ENCODE results near the gene CCDC47.
A peak's percentile ranks its signal among the peaks of the same experiment; 100 is the strongest.
"Not testable (repeated sequence)": the region's sequence is repeated elsewhere in the genome, so short reads cannot be mapped to it uniquely, and the experiment has no call there.

CCDC47 gene, protein sequence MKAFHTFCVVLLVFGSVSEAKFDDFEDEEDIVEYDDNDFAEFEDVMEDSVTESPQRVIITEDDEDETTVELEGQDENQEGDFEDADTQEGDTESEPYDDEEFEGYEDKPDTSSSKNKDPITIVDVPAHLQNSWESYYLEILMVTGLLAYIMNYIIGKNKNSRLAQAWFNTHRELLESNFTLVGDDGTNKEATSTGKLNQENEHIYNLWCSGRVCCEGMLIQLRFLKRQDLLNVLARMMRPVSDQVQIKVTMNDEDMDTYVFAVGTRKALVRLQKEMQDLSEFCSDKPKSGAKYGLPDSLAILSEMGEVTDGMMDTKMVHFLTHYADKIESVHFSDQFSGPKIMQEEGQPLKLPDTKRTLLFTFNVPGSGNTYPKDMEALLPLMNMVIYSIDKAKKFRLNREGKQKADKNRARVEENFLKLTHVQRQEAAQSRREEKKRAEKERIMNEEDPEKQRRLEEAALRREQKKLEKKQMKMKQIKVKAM

DNA sequence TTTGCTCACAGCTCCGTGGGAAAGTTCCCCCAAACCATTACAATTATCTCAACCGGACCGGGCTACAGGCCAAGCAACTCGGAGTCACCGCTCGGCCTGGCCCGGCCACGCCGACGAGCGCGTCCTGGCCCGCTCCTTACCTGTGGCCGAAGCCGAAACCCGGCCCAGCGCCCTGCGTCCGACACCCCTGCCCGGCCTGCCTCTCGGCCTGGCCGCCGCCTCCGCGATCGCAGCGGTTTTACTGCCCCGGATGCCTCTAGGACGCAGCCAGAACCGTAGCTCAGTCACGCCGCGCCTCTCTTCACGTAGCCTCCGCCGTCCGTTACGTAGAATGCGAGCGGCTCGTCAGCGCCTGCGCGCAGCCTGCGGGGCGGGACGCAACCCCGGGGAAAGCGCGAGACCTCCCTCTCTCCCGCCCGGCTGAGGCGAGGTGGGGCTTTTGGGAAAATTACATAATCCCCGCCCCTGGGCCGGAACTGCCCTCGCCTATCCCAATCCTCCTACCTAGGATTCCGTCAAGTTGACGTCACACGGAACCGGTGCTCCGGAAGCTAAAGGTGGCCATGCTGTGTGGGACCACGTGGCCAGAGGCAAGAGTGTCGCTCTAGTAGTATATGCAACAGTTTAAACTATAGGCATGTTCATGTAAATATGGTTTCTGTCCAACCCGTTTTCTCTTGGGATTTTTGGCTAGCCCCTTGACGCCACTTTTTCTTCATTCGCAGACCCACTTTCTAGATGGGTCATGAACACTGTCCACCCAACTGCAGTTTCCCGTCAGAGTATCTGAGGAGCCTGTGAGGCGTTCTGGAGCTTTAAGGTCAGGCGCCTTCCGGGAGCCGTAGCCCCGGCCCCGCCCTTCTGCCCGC lies at the start of gene CCDC47:
TSS of gene CCDC47 (minus strand) at position 326 of the 869 bp plus-strand sequence. CDS start 7,422 bp downstream, outside the sequence.
- peak; percentile 98 to 99 for DNase-seq

DNA sequence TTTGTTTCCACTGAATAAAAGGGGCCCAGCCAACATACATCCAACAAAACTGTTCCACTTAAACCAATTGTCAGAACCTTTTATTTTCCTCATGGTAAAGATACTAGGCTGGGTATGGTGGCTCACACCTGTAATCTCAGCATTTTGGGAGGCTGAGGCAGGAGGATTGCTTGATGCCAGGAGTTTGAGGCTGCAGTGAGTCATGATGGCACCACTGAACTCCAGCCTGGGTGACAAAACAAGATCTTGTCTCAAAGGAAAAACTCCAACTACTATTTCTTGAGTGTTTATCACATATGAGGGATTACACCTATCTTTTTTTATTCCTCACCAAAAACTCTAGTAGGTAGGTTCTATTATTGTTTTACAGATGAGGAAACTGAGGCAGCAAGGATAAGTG lies 49.1 kb upstream of the CCDC47 start:
- DNase-seq: no peak

DNA sequence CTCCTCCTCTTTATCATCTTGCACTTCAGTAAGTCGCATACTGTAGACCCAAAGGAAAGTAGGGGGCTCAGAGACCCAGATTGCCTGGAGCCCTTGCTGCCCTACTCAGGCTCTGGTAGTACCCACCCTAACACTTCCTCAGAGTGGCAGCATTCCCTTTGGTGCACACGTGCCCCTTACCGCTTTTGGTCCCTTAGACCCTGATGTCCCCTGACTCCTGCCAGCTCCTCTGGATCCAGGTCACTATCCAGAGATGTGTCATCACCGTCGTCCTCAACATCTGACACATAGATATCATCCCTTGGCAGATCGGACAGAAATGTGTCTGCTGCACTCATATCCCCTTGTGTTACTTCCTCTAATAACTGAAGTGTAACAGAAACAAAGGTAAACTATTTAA lies 48.4 kb upstream of the CCDC47 start:
- DNase-seq: no peak

DNA sequence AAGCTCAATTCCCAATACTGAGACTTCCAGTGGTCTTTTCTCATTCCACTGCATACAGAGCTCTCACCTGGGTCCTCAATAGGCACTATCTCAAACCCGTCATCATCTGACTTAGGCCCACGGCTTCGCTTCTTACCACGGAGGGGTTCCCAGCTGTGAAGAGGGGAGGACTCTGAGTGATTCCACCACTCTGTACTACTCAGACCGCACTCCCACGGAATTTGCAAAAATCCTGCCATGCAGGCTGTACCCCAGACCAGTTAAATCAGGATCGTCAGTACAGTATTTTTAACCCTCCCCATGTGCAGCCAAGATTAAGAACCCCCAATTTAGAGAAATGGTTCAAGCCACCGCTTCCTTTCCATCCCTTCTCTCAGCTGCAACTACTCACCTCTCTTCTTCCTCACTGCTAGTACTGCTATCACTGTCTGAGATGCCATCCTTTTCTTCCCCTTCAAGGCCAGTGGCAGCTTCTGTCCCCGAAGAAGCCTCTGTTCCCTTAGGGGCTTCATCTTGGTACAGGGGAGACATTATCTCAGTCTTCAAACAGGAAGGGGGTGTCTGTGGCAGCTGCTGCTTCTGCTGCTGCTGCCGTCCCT lies 47.7 kb upstream of the CCDC47 start:
- no peak for DNase-seq

DNA sequence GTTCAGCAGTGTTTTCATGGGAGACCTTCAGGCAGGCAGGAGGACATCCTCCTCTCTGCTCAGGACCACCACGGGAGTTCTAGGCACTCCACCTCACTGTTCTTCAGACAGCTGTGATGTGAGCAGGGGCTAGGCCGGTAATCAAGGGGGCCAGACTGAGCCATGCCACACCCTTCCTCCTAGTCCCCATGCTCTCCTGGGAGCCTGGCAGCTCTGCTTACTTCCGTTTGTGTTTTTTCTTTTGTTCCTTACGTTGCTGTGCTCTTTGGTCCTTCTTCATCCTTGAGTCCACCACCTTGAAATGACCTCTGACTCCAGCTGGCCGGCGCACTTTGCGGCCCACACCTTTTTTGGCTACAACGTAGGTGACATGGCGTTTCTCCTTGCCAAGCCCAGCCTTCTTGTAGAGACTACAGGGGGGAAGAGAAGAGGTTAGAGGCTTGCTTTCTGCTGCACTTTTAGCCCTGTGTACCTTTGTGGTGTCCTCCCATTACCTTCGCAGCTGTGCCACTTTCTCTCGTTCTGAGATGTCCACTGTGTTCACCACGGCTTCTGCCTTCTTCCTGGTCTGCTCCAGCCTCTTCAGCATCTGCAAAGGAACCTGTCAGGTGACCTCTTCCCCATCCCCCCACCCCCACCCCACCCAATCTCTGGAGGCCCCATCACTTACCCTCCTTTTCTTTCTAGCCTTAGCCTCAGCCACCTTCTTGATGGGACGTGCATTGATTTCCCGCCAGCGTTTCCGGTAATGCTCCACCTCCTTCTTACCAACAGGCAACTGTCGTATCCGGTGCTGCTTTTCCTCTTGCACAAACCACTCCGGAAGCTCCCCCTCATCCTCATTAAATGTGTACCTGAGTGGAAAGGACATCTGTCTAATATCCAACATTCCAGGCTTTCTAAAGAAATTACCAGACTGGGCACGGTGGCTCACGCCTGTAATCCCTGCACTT lies 46.5 kb upstream of the CCDC47 start:
- peak in 1 of 2 experiments; percentile 26 for DNase-seq

DNA sequence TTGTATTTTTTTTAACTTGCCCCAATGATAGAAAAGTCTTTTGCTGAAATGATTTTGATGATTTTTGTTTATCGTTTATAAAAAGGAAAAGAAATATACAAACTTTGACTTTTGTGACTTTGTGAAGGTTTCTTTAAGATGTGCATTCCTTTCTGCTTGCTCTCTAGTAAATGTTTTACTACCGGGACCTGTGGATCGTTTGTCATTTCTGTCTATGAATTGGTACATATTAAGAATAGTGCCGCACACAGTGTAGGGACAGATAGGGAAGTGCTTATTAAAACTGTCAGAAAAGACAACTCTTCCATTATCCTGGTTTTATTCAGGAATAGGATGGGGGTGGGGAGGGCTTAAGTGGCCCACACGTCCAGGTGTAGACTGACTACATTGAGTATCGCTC lies 45.7 kb upstream of the CCDC47 start:
- DNase-seq: no peak

DNA sequence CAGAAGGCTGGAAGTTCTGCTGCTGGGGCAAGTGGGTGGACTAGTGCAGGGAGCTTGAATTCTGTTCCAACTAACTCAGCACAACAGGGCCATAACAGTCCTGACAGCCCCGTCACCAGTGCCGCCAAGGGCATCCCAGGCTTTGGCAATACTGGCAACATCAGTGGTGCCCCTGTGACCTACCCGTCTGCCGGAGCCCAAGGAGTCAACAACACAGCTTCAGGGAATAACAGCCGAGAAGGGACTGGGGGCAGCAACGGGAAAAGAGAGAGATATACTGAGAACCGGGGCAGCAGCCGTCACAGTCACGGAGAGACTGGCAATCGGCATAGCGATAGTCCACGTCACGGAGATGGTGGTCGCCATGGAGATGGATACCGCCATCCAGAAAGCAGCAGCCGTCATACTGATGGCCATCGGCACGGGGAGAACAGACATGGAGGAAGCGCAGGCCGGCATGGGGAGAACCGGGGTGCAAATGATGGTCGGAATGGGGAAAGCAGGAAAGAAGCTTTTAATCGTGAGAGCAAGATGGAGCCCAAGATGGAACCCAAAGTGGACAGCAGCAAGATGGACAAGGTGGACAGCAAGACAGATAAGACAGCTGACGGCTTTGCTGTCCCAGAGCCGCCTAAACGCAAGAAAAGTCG lies 44.5 kb upstream of the CCDC47 start:
- DNase-seq: no peak

DNA sequence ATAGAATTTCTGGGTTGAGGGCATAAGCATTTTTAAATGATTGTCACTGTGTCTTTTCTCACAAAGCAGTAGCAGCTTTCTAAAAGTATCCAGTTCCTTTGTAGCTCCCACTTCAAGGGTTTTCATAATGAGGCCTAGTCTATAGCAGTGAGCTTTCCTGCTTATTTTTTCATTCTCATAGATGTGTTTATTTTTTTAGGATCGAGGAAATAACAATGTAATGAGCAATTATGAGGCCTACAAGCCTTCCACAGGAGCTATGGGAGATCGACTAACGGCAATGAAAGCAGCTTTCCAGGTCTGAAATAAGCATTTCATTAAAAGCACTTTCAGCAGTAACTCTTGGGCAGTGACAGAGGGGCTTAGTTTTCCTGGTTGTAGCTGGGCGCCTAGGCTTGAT lies 43.3 kb upstream of the CCDC47 start:
- DNase-seq: no peak

DNA sequence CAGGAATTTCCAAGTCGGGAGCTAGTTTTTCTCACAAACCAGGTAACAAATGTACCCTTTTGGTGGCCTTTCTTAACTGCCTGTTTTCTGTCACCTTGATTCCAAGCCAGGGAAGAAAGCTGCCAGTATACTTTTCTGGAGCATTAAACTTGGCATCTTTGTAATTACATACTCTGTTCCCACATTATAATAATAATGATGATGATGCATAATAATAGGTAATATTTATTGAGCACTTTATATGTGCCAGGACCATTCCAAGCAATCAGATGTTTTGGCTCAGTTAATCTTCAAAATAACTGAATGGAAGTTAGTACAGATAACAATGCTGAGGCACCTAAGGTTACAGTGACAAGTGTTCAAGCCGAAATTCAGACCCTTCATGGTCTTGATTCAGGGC lies 42.7 kb upstream of the CCDC47 start:
- no peak for DNase-seq

DNA sequence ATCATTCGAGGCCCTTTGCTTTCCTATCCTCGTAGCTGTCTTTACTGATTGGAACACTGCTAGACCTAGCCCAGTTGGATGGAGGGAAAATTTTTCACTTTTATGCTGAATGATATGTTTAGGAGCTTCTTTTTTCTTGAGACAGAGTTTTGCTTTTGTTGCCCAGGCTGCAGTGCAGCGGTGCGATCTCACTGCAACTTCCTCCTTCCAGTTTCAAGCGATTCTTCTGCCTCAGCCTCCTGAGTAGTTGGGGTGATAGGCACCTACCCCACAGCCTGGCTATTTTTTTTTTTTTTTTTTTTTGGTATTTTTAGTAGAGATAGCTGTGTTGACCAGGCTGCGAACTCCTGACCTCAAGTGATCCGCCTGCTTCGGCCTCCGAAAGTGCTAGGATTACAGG lies 36.6 kb upstream of the CCDC47 start:
- no peak for DNase-seq

DNA sequence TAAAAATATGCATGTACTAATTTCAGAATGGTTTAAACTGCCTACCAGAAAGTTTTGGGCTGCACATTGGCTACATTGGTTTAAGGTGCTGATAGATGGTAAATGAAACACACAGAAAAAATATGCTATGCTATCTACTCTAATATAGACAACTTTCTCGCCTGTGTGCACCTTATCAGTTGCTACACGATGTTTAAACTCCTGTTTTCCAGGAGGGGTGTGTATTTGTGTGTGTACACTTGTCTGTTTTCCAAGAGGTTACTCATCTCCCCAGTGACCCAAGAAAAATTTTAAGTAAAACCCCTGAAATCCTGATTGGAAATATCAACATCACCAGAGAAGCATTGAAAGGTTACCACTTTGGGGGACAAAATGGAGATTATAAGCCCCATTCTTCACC lies 32.2 kb upstream of the CCDC47 start:
- no peak for DNase-seq

DNA sequence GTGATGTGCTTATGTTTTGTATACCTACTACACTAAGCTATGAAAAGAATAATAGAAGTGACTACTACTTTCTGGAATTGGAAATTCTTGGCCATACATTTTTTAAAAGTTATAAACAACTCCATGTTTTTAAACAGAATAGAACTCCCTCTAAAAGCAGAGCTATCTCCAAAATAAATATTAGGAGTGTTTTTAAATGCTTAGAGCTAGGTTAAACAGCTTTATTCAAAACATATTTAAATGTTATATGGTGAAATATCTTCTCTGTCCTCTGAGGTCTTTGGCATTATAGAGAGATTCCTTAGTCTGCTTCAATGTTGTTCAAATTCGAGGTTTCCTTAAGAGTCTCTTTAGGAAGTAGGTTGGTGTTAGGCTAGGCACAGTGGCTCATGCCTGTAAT lies 30.9 kb upstream of the CCDC47 start:
- DNase-seq: no peak

DNA sequence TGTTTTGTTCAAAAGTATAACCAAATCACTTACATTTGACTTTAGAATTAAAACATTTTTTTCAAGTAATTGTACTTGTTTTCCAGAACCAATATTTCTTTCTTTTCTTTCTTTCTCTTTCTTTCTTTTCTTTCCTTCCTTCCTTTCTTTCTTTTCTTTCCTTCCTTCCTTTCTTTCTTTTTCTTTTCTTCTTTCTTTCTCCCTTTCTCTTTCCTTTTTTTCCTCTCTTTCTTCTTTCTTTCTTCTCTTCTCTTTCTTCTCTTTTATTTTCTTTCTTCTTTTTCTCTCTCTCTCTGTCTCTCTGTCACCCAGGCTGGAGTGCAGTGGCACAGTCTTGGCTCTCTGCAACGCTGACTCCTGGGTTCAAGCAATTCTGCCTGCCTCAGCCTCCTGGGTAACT lies 27.4 kb upstream of the CCDC47 start:
- no peak for DNase-seq

DNA sequence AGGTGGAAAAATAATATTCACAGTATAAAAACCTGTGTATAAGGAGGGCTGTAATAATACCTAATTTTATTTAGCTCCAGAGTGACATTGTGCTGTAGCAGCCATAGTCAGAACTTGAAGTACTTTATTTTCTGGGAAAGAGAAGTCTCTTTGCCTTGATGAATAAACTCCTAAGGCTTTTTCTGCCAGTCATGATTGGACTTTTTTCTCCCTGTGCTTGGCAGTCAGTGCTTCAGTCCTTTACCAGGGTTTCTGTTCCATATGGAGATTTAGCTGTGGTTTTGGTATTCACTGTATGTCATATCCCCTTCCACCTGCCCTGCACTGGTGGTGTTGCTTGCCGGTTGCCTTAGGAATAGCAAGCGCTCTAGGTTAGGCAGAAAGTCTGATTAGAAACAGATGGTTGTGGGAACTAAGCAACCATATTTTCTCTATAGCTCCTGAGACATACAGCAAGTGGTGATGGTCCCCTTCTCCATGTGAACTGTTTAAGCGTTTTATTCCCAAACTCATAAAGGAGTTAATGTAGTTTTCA lies 25.2 kb upstream of the CCDC47 start:
- no peak for DNase-seq

DNA sequence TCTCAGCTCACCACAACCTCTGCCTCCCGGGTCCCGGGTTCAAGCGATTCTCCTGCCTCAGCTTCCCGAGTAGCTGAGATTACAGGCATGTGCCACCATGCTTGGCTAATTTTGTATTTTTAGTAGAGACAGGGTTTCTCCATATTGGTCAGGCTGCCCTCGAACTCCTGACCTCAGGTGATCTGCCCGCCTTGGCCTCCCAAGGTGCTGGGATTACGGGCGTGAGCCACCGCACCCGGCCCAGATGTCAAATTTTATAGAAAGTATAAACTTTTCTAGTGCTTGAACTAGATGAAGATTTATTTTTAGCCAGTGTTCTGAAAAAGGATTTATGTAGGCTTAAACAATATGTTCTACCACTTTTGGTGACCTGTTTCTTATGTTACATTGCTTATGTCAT lies 23.0 kb upstream of the CCDC47 start:
- not testable (repeated sequence) for DNase-seq

DNA sequence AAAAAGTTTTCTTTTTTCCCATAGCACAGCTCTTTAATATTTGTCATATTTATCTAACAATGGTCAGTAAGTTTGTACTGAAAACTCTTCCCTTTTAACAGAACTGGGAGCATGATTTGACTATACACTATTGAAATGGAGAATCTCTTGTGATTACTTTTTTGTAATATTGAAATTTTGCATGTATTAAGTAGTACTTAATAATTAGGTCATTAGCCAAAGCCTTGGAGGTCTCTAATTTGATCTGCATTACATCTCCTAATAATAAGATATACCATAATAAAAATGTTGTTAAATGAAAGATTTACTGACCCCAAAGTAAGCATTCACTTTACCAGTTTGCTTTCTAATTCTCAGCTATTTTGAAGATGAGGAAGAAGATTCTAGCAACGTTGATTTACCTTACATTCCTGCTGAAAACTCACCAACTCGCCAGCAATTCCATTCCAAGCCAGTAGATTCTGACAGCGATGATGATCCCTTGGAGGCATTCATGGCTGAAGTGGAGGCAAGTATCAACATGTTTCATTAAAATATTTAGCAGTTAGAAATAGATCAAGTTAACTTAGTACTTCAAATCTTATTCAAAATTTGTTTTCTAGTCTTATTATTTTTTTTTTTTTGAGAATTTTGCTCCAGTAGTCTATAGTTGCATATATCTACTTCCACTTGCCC lies 18.8 kb upstream of the CCDC47 start:
- no peak for DNase-seq

DNA sequence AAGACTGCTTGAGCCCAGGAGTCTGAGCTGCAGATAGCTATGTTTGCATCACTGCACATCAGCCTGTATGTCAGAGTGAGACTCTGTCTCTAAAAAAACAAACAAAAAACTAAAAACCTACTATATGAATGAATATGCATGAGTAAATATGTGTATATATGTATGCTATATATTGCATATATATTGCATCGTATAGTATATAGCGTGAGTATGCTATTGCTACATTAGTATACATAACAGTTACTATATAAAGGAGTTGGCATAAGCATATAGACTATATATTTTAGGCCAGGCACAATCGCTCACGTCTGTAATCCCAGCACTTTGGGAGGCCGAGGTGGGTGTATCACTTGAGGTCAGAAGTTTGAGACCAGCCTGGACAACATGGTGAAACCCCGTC lies 16.7 kb upstream of the CCDC47 start:
- no peak for DNase-seq

DNA sequence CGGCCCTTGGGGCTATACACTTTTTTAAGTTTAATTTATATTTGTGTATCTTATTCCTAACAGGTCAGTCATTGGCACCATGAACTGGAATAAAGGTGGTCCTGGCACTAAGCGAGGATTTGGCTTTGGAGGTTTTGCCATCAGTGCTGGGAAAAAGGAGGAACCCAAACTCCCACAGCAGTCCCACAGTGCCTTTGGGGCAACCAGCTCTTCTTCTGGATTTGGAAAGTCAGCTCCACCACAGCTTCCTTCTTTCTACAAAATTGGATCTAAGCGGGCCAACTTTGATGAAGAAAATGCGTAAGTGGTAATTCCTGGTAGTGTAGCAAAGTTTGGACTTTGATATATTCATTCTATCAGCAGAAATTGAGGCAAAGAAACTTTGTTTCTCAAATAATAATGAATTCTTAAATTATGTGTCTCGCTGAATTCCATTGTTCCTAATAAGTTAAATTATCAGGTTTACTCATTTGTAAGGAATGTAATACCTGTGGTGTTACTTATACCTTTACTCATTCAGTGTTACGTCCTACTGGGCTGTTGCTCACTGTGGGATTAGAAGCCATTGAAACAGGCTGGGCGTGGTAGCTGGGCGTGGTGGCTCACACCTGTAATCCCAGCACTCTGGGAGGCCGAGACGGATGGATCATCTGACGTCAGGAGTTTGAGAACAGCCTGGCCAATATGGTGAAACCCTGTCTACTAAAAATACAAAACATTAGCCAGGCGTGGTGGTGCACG lies 13.7 kb upstream of the CCDC47 start:
- no peak for DNase-seq

DNA sequence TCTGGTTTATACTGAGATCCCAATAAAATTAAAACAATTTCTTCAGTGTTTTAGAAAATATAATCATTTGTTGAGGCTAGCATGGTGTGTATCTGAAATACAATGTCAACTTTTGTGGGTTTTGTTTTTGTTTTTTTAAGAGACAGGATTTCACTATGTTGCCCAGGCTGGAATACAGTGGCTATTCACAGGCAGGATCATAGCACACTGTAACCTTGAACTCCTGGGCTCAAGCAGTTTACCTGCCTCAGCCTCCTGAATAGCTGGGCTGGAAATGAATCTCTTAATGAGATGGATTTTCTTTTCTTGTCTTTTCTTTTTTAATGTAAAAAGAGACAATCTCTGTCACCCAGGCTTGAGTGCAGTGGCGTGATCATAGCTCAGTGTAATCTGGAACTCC lies 12.7 kb upstream of the CCDC47 start:
- no peak for DNase-seq

DNA sequence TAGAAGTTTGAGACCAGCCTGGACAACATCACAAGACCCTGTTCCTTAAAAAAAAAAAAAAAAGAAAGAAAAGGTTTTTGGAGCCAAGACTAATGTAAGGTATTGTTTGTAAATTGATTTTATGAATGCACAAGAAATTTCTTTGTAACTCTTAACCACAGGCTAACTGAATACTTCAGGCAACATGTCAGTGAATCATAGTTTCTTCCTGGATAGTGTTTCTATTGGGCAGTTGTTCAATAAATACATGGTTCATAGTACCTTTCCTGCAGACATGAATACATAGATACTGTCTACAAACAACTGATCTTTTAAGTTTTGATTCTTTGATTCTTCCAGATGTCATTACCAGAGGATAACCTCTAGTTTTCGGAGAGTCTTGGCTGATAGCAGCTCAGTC lies 12.2 kb upstream of the CCDC47 start:
- DNase-seq: no peak
